HG03432 (cell line): ENCODE measurements around the gene ECD.

Experiments
- ATAC-seq: cut with Tn5 transposase; IDR thresholded peaks from one replicate; pipeline ENCODE4 v1.9.1; 2021; ENCODE audit warnings: mild to moderate bottlenecking, moderate library complexity; ENCODE audit not compliant: unreplicated experiment

ECD gene

GRCh38 chr10:73167783-73168464, at the start of gene ECD, which contains the start of gene FAM149B1:
Gene ECD, minus strand, starts transcription at chr10:73168008. Its CDS starts 4,071 bp downstream, at chr10:73163937.
Gene FAM149B1, plus strand, starts transcription at chr10:73168119. Its CDS starts 221 bp downstream, at chr10:73168340.
- peak; percentile 95 for ATAC-seq

- no peak for ATAC-seq
Measured at GRCh38 chr10:73215749-73216148, 47.9 kb upstream of the ECD start.

DNA sequence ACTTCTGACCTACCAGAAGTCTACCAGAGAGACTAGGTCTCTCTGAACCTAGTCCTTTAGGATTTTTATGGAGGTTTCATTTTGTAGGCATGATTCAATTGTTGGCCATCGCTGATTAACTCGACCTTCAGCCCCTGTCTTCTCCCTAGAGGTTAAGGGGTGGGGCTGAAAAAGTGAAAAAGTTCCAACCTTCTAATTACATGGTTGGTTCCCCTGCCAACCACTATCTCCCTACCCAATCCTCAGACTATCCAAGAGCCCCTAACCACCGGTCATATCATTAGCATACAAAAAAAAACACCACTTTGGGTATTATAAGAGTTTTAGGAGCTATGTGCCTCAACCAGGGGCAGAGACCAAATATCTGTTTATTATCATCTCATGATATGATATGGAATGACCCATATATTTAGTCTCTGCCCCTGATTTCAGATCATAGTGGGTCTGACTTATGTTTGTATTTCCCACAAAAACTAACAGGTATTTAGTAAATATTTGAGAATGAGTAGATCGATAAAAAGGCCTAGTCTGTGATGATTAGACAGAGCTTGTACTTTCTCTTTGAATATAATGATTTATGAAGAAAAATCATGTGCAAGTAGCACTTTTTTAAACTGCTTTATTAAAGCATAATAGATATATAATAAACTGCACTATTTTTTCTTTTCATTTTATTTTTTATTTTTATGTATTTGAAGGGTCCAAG, 43.5 kb upstream of the ECD start:
- no peak for ATAC-seq

DNA sequence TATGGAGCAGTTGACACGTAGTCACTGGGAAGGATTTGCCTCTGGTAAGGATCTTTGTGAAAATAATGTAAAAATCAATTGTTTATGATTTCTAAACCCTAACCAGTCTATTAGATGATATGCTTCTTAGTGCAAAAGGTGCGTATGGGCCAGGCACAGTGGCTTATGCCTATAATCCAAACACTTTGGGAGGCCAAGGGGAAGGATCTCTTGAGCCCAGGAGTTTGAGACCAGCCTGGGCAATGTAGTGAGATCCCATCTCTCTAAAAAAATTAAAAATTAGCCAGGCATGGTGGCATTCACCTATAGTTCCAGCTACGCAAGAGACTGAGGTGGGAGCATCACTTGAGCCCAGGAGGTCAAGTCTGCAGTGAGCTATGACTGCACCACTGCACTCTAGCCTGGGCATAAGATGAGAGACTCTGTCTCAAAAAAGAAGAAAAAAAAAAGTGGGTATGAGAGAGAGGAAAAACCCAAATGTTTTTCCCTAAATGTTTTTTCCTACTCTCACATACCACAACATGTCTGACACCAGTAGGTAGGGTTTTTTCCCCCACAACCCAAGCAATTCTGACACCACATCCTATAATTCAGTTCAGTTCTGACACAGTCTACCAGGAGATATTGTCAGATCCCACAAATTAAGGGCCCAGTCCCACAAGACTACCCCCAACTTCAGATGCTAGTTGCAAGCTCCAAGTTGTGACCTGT, 42.7 kb upstream of the ECD start:
- ATAC-seq: no peak

GRCh38 chr10:73209705-73210104, 41.9 kb upstream of the ECD start:
- ATAC-seq: no peak

DNA sequence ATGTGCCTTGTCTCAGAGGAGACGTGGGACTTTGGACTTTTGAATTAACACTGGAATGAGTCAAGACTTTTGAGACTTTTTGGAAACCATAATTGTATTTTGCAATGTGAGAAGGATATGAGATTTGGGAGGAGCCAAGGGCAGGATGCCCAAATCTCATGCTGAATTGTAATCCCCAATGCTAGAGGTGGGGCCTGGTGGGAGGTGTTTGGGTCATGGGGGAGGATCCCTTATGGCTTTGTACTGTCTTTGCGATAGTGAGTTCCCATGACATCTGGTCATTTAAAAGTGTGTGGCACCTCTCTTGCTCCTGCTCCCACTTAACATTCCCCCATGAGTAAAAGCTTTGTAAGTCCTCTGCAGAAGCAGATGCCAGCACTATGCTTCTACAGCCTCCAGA, 40.1 kb upstream of the ECD start:
- ATAC-seq: no peak

- no peak for ATAC-seq
Measured at GRCh38 chr10:73206385-73206784, 38.6 kb upstream of the ECD start.

GRCh38 chr10:73205890-73206289, 38.1 kb upstream of the ECD start:
- no peak for ATAC-seq

- no peak for ATAC-seq
Measured at GRCh38 chr10:73205081-73205480, 37.3 kb upstream of the ECD start.

DNA sequence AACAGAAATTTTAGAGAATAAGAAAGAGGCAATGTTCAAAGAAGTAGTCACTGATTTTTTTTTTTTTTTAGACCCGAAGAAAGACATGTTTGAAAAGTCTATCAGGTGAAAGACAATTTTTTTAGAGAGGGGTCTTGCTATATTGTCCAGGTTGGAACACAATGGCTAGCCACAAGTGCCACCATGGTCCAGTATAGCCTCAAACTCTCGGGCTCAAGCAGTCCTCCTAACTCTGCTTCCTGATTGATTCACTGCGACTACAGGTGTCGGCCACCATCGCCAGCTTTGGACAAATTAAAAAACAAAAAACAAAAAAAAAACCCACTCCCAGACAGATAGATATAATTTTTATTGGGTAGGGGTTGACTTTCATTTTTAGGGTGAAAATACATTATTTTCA, 22.4 kb upstream of the ECD start:
- no peak for ATAC-seq

GRCh38 chr10:73186266-73186665, 18.5 kb upstream of the ECD start:
- ATAC-seq: no peak

GRCh38 chr10:73183667-73184281, 16.0 kb upstream of the ECD start:
- ATAC-seq: no peak

DNA sequence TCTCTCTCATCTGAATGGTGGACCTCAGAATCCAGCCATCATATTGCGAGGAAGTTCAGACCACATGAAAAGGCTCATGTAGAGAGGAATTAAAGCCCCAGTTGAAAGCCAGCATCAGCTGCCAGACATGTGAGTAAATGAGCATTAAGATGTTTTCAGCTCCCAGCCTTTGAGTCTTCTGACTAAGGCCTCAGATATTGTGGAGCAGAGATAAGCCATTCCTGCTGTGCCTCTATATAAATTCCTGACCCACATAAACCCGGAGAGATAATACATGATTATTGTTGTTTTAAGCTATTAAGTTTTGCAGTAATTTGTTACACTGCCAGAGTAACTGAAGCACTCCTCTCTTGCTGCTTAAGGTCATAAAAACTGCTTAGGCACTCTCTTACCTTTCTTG, 14.8 kb upstream of the ECD start:
- no peak for ATAC-seq

- ATAC-seq: no peak
Measured at GRCh38 chr10:73174148-73174925, 6.5 kb upstream of the ECD start.

- ATAC-seq: no peak
Measured at GRCh38 chr10:73172867-73173266, 5.1 kb upstream of the ECD start.

- no peak for ATAC-seq
Measured at GRCh38 chr10:73169320-73169719, 1.5 kb upstream of the ECD start.

- ATAC-seq: peak; percentile 21
Measured at GRCh38 chr10:73168465-73168803, 626 bp upstream of the ECD start.

DNA sequence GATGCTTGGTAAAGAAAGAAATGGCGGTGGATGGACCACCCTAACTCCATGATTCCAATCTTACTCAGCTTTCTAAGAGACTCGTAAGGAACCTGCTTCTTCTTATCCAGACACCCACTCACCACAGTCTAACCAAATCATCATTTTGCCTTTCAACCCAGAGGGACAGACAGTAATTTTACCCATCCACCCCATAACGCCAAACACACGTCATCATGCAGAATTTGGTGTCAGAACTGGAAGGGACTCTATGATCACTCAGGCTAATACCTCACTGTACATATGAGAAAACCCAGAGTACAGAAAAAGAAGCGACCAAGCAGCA, 388 bp downstream of the ECD start:
- no peak for ATAC-seq

GRCh38 chr10:73166972-73167371, 836 bp downstream of the ECD start:
- no peak for ATAC-seq

DNA sequence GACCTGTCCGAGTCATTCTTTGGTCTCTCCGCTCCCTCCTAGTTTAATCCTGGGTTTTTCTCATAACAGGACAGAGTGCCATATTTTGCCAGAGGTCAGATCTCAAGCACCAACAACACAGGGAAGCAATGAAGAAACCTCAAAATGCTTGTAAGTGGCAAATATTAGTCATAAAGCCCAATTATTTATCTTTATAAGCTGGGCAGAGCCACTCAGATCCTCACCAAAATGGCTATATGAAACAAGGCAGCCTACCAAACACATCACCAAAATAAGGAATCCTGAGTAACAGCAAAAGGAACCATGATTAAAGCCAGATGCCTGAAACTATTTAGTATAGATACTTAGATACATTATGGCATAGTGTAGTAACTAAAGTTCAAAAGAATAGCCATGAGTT, 4.7 kb downstream of the ECD start:
- ATAC-seq: no peak

DNA sequence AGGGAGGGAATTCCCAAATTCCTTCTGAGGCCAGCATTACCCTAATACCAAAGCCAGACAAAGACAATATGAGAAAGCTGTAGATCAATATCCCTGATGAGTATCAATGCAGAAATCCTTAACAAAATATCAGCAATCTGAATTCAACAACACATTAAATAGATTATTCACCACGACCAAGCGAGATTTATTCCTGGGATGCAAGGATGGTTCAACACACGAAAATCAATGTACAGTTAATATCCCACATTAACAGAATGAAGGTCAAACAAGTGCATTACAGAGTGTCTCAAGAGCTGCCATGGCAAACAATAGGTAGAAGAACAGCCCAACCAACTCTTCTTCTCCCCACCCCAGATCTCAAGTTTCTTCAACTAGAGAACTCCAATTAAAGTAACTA, 6.1 kb downstream of the ECD start:
- no peak for ATAC-seq
